ENCODE data around the gene CD4. TPM values are rescaled to one million over a fixed set of nuclear protein-coding genes. Genes with fewer than 3 reads are reported as not detected.
"Not testable (repeated sequence)": the region's sequence is repeated elsewhere in the genome, so short reads cannot be mapped to it uniquely, and the experiment has no call there.

The CD4 gene
- total RNA-seq, 1 donor from 2014 or later: not detected

DNA sequence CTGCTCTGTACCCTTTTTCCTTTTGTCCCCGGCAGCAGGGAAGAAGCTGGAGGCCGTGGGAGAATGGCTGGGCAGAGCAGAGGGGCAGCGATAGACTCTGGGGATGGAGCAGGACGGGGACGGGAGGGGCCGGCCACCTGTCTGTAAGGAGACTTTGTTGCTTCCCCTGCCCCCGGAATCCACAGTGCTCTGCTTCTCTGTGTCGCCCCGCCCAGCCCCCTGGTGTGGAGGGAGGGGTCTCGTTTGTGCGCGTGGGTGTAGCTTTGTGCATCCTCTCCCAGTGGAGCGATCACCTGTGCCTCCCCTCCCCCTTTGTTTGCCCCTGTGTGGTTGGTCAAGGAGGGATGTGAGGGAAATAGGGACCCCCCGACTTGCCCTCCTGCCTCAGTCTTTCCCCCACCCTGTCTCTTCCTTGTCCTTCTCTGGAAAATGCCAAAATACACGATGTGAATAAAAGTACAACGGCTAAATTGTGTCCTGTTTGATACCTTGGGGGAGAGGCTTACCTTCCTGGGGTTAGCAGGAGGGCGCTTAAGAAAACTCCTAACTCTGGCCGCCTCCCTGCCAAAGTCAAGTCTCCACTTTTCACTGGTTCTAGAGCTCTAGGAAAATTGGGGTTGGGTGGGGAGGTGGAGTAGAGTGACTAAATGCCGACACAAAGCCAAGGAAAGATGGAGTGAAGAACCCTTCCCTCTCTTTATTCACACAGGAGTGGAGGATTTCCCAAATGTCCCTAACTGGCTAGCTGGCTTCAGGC lies 77.0 kb downstream of the CD4 start:
- DNase-seq (ENCODE audit: low read depth): no peak

- no peak for DNase-seq (ENCODE audit: low read depth)
Observed at GRCh38 chr12:6866920-6867412, 77.6 kb downstream of the CD4 start.

GRCh38 chr12:6867413-6868210 lies 78.3 kb downstream of the CD4 start, which contains the start of gene TPI1:
TPI1 (plus strand) TSS chr12:6867531; CDS start chr12:6867567, 36 bp downstream.
- DNase-seq (ENCODE audit: low read depth): peak; percentile 77

DNA sequence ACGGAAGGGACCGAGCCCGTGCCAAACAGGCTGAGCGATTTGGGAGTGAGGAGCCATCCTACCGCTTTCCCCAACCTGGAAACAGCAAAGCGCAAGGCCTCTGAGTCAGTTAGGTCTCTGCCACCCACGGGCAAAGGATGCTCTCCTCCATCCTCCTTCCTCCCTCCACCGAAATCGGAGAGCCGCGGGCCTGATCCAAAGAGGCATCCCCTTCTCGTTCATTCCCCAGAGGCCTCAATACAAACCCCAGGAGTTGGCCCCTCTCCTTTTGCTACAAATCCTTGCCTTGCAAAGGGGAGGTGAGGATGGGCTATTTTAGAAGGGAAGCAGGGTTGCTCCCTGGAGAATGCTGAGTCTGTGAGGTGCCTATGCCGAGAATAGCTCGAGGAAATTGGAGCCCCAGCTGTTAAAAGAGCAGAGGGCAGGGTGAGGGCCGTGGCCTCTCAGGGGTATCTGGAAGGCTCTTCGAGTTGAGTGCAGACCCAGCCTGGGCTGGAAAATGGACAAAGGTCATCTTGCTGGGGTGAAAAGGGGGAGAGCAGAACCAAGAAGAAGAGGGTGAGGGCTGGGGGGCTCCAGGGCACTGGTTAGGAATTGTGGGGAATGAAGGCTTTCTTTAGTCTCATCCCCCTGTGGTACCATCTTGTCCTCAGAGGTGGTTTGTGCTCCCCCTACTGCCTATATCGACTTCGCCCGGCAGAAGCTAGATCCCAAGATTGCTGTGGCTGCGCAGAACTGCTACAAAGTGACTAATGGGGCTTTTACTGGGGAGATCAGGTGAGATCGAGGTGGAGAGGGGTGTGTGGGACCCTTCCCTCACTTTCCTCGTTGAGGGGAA lies 79.1 kb downstream of the CD4 start:
- DNase-seq (ENCODE audit: low read depth): peak; percentile 70

DNA sequence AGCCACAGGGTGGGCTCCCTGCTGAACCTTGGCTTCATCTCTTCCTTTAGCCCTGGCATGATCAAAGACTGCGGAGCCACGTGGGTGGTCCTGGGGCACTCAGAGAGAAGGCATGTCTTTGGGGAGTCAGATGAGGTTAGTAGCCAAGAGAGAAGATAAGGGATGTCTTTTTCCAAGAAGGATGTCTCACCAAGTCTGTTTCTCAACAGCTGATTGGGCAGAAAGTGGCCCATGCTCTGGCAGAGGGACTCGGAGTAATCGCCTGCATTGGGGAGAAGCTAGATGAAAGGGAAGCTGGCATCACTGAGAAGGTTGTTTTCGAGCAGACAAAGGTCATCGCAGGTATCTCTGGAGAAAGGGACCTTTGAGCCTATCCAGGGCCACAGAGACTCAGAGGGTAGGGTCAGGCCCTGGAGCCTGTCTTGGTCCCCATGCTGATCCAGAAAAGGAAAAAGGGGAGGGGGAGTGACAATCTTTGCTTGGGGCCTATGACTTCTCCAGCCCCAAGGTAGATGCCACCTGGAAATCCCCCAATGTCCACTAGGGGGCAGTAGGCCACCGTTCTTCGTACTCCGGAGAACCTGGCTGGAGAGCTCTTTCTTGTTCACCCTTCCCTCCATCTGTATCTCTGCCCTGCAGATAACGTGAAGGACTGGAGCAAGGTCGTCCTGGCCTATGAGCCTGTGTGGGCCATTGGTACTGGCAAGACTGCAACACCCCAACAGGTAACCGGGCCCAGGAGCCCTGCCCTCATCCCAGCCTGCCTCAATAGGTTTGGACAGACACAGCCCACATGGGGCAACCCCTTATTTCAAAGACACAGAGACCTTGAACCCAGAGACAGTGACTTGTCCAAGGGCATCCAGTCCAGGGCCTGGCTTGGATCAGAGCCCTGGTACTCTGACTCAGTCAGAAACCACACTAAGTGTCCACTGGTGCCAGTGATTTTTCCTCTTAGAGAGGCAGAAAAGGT lies 80.0 kb downstream of the CD4 start:
- DNase-seq (ENCODE audit: low read depth): peak; percentile 79

DNA sequence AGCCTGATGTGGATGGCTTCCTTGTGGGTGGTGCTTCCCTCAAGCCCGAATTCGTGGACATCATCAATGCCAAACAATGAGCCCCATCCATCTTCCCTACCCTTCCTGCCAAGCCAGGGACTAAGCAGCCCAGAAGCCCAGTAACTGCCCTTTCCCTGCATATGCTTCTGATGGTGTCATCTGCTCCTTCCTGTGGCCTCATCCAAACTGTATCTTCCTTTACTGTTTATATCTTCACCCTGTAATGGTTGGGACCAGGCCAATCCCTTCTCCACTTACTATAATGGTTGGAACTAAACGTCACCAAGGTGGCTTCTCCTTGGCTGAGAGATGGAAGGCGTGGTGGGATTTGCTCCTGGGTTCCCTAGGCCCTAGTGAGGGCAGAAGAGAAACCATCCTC lies 81.0 kb downstream of the CD4 start:
- not testable (repeated sequence) for DNase-seq (ENCODE audit: low read depth)

Other genes with a start within 250 kb of the CD4 start
- gene IFFO1, start 233.5 kb upstream of the CD4 start, total RNA-seq: 221 and 252 TPM in 2 replicates
- 53.3 and 81.3 TPM in 2 replicates for gene NOP2, start 221.2 kb upstream of the CD4 start, total RNA-seq
- 368 and 425 TPM in 2 replicates for gene CHD4, start 182.1 kb upstream of the CD4 start, total RNA-seq
- gene LPAR5, start 153.6 kb upstream of the CD4 start, total RNA-seq: not detected in 2 replicates
- 0.16 TPM in 2 replicates for gene ACRBP, start 142.1 kb upstream of the CD4 start, total RNA-seq
- 41.0 and 53.8 TPM in 2 replicates for gene ING4, start 126.4 kb upstream of the CD4 start, total RNA-seq
- gene ZNF384, start 100.2 kb upstream of the CD4 start, total RNA-seq: 16.9 and 22.3 TPM in 2 replicates
- gene PIANP, start 88.7 kb upstream of the CD4 start, total RNA-seq: not detected in 2 replicates
- gene COPS7A, start 65.5 kb upstream of the CD4 start, total RNA-seq: 118 and 125 TPM in 2 replicates
- gene MLF2, start 36.4 kb upstream of the CD4 start, total RNA-seq: 243 and 270 TPM in 2 replicates
- 140 and 148 TPM in 2 replicates for gene PTMS, start 23.2 kb upstream of the CD4 start, total RNA-seq
- gene LAG3, start 17.0 kb upstream of the CD4 start, total RNA-seq: 0.57 TPM in 1 of 2 replicates, not detected in the other
- gene GPR162, start 32.3 kb downstream of the CD4 start, total RNA-seq: 2.5 and 4.6 TPM in 2 replicates
- 21.4 and 25.6 TPM in 2 replicates for gene P3H3, start 38.9 kb downstream of the CD4 start, total RNA-seq
- 1.7 and 2.0 TPM in 2 replicates for gene GNB3, start 51.4 kb downstream of the CD4 start, total RNA-seq
- 1.9 and 3.5 TPM in 2 replicates for gene CDCA3, start 61.8 kb downstream of the CD4 start, total RNA-seq
- gene USP5, start 62.6 kb downstream of the CD4 start, total RNA-seq: 146 and 154 TPM in 2 replicates
- gene TPI1, start 78.0 kb downstream of the CD4 start, total RNA-seq: 1,115 and 1,161 TPM in 2 replicates
- 9.5 and 10.0 TPM in 2 replicates for gene SPSB2, start 83.8 kb downstream of the CD4 start, total RNA-seq
- gene LRRC23, start 115.3 kb downstream of the CD4 start, total RNA-seq: 11.1 and 12.1 TPM in 2 replicates
- 9.0 and 9.9 TPM in 2 replicates for gene ENO2, start 125.1 kb downstream of the CD4 start, total RNA-seq
- gene ATN1, start 138.4 kb downstream of the CD4 start, total RNA-seq: 11.3 and 15.2 TPM in 2 replicates
- gene RNU7-1, start 154.3 kb downstream of the CD4 start, total RNA-seq: not detected in 2 replicates
- gene C12orf57, start 154.5 kb downstream of the CD4 start, total RNA-seq: 116 and 166 TPM in 2 replicates
- 1.5 TPM in 1 of 2 replicates, not detected in the other for gene PTPN6, start 161.8 kb downstream of the CD4 start, total RNA-seq
- gene PHB2, start 181.1 kb downstream of the CD4 start, total RNA-seq: 222 and 275 TPM in 2 replicates
- 33.3 and 52.3 TPM in 2 replicates for gene EMG1, start 181.4 kb downstream of the CD4 start, total RNA-seq
- gene LPCAT3, start 228.9 kb downstream of the CD4 start, total RNA-seq: 55.7 and 79.8 TPM in 2 replicates

Measured in myocyte (in vitro differentiated cells).